ENCODE measurements around the gene TEX51.

The TEX51 gene

DNA sequence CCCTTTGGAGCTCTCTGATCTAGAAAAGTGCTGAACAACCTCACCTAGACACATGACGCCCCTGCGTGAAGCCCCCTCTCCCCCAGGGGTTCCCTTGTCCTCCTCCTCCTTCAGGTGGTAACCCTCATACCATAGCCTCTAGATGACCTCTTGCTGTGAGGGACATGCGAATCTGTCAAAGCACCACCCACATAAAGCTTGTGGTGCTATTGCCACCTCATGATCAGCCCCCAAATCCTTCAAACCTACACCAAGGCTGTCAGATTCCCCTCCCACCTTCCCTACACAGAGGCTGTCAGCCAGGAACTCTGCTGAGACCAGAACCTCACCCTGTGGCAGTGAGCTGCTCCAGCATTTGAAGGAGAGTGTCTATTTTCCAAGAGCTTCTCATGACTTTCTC lies 43.1 kb upstream of the TEX51 start:
- no peaks in the 10 kb centered on the region for H3K27me3 ChIP-seq (ENCODE audit: insufficient read depth, poor library complexity, severe bottlenecking)
- no peak overlapping the region for H3K4me3 ChIP-seq (replicated peaks; ENCODE audit: insufficient read depth, low read length)
- no peak overlapping the region for H3K27ac ChIP-seq (replicated peaks)
- TF ChIP-seq POLR2AphosphoS5 (IDR thresholded peaks at IDR 0.05; ENCODE audit: low read depth) (no peak), GABPA (IDR thresholded peaks at IDR 0.05; ENCODE audit: low read depth) (no peak)
- TF ChIP-seq, protein P1, sequence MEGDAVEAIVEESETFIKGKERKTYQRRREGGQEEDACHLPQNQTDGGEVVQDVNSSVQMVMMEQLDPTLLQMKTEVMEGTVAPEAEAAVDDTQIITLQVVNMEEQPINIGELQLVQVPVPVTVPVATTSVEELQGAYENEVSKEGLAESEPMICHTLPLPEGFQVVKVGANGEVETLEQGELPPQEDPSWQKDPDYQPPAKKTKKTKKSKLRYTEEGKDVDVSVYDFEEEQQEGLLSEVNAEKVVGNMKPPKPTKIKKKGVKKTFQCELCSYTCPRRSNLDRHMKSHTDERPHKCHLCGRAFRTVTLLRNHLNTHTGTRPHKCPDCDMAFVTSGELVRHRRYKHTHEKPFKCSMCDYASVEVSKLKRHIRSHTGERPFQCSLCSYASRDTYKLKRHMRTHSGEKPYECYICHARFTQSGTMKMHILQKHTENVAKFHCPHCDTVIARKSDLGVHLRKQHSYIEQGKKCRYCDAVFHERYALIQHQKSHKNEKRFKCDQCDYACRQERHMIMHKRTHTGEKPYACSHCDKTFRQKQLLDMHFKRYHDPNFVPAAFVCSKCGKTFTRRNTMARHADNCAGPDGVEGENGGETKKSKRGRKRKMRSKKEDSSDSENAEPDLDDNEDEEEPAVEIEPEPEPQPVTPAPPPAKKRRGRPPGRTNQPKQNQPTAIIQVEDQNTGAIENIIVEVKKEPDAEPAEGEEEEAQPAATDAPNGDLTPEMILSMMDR (IDR thresholded peaks at IDR 0.05; ENCODE audit: insufficient read depth, low read length) = no peak
- no peak for DNase-seq (ENCODE audit: low read depth in 1 of 2, low spot score in 1 of 2)

DNA sequence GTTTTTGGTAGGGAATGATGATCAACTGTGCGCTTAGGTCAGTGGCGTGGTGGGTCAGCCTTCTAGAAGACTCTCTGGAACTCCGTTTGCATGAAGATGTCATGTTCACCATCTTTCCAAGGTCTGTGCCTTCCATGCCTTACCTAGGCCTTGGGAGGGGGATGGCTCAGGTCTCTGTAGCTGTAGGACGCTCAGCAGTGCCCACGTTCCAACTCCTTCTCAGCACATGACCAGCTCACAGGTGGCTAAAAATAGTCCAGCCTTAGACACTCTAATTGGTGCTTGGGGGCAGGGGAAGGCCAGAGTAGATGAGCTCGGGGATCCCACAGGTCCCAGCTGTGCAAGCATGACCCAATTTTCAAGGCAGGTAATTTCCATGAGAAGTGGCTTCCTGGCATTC lies 42.3 kb upstream of the TEX51 start:
- no peak overlapping the region for H3K27ac ChIP-seq (replicated peaks)
- TF ChIP-seq POLR2AphosphoS5 (IDR thresholded peaks at IDR 0.05; ENCODE audit: low read depth) (no peak), REST (IDR thresholded peaks at IDR 0.05; ENCODE audit: insufficient replicate concordance, low read depth) (no peak), GABPA (IDR thresholded peaks at IDR 0.05; ENCODE audit: low read depth) (no peak), SPI1 (IDR thresholded peaks at IDR 0.05; ENCODE audit: borderline replicate concordance, low read depth) (no peak)
- TF ChIP-seq, protein P1 (IDR thresholded peaks at IDR 0.05; ENCODE audit: insufficient read depth, low read length) = no peak
- no peak for DNase-seq (ENCODE audit: low read depth in 1 of 2, low spot score in 1 of 2)
- no peak overlapping the region for H3K4me3 ChIP-seq (replicated peaks; ENCODE audit: insufficient read depth, low read length)
- no peaks in the 10 kb centered on the region for H3K27me3 ChIP-seq (ENCODE audit: insufficient read depth, poor library complexity, severe bottlenecking)

GRCh38 chr2:126857502-126857901 lies 41.2 kb upstream of the TEX51 start:
- H3K27ac ChIP-seq (replicated peaks) = no peak overlapping the region
- H3K4me3 ChIP-seq (replicated peaks; ENCODE audit: insufficient read depth, low read length) = no peak overlapping the region
- TF ChIP-seq SPI1 (IDR thresholded peaks at IDR 0.05; ENCODE audit: borderline replicate concordance, low read depth) = no peak
- no peak for TF ChIP-seq REST (IDR thresholded peaks at IDR 0.05; ENCODE audit: insufficient replicate concordance, low read depth)
- no peak for TF ChIP-seq GABPA (IDR thresholded peaks at IDR 0.05; ENCODE audit: low read depth)
- TF ChIP-seq, protein P1 (IDR thresholded peaks at IDR 0.05; ENCODE audit: insufficient read depth, low read length) = no peak
- no peak for TF ChIP-seq POLR2AphosphoS5 (IDR thresholded peaks at IDR 0.05; ENCODE audit: low read depth)
- no peaks in the 10 kb centered on the region for H3K27me3 ChIP-seq (ENCODE audit: insufficient read depth, poor library complexity, severe bottlenecking)
- DNase-seq (ENCODE audit: low read depth in 1 of 2, low spot score in 1 of 2) = no peak

DNA sequence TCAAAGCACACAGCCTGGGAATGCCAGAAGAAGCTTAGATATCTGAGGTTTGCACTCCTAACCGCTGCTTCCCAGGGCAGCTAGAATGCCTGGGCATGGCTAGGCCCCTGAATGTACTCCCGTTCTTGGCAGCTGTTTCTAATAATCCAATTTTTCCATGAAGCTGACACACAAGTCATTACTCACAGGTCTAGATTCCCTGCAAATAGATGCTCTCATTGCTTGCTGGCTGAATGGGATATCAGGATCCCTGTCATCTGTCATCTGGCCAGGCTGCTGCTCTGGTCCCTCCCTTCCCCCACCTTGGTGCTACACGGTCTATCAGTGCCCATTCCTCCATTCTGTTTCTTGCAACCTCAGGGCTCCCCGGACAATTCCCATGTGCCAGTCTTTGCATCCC lies 40.7 kb upstream of the TEX51 start:
- Histone ChIP-seq H3K27ac (replicated peaks) (no peak overlapping the region), H3K27me3 (ENCODE audit: insufficient read depth, poor library complexity, severe bottlenecking) (no peaks in the 10 kb centered on the region), H3K4me3 (replicated peaks; ENCODE audit: insufficient read depth, low read length) (no peak overlapping the region)
- TF ChIP-seq POLR2AphosphoS5 (IDR thresholded peaks at IDR 0.05; ENCODE audit: low read depth) = no peak
- no peak for TF ChIP-seq REST (IDR thresholded peaks at IDR 0.05; ENCODE audit: insufficient replicate concordance, low read depth)
- no peak for TF ChIP-seq GABPA (IDR thresholded peaks at IDR 0.05; ENCODE audit: low read depth)
- TF ChIP-seq SPI1 (IDR thresholded peaks at IDR 0.05; ENCODE audit: borderline replicate concordance, low read depth) = no peak
- TF ChIP-seq, protein P1 (IDR thresholded peaks at IDR 0.05; ENCODE audit: insufficient read depth, low read length) = no peak
- no peak for DNase-seq (ENCODE audit: low read depth in 1 of 2, low spot score in 1 of 2)

Data from HL-60 (cell line).